HG03354 (cell line): Measurements from ENCODE around the gene DAPK1.
"Not testable (repeated sequence)": the region's sequence is repeated elsewhere in the genome, so short reads cannot be mapped to it uniquely, and the experiment has no call there.

Experiments used
- ATAC-seq: cut with Tn5 transposase; IDR thresholded peaks from one replicate; pipeline ENCODE4 v1.9.1; 2021; ENCODE audit warnings: mild to moderate bottlenecking; ENCODE audit not compliant: unreplicated experiment, poor library complexity, severe bottlenecking

The DAPK1 gene

GRCh38 chr9:87742813-87743428 lies 245.3 kb downstream of the DAPK1 start:
- no peak for ATAC-seq

- not testable (repeated sequence) for ATAC-seq
Observed at GRCh38 chr9:87744247-87744646, 246.6 kb downstream of the DAPK1 start.

DNA sequence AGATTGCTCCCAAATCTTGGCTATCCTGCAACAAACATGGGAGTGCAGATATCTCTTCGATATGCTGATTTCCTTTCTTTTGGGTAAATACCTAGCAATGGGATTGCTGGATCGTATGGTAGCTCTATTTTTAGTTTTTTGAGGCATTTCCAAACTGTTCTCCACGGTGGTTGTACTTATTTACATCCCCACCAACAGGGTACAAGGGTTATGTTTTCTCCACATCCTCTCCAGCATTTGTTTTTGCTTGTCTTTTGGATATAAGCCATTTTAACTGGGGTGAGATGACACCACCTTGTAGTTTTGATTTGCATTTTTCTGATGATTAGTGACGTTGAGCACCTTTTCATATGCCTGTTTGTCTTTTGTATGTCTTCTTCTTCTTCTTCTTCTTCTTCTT lies 248.5 kb downstream of the DAPK1 start:
- no peak for ATAC-seq

DNA sequence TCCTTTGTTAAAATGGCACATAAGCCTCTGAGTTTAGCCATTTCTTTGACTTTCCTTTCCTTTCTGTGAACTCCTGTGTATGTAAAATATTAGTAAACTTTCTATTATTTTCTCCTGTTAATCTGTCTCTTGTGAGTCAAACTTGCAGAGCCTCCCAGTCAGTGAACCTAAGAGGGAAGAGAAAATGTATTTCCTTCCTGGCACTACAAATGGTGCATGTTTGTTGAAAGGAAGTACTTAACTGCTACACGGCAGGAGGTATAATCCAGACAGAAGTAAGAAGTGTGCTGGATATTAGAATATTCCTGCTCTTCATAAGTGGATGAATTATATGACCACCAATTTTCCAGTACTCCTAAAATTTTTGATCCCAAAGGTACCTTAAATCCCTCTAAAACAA lies 251.2 kb downstream of the DAPK1 start:
- ATAC-seq: no peak

GRCh38 chr9:87749335-87750035 lies 251.8 kb downstream of the DAPK1 start:
- ATAC-seq: no peak

DNA sequence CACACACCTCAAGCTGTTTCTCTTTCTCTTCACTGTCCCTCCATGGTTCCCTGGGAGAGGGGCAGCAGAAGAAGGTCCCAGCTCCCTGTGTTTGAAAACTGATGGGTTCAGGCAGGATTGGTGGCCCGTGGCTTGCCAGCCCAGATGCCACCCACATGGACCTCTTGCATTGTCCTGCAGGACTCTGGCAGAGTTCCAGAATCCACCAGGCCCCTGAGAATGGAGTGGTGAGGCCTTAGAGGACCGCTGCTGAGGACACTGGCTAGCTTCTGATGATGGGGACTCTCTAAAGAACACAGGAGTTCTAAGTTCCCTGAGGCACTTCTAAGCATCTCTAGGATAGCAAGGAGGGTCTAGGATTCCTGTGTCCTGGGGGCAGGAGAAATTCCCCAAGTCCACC lies 253.1 kb downstream of the DAPK1 start:
- ATAC-seq: no peak

- ATAC-seq: no peak
Observed at GRCh38 chr9:87751423-87751822, 253.8 kb downstream of the DAPK1 start.

DNA sequence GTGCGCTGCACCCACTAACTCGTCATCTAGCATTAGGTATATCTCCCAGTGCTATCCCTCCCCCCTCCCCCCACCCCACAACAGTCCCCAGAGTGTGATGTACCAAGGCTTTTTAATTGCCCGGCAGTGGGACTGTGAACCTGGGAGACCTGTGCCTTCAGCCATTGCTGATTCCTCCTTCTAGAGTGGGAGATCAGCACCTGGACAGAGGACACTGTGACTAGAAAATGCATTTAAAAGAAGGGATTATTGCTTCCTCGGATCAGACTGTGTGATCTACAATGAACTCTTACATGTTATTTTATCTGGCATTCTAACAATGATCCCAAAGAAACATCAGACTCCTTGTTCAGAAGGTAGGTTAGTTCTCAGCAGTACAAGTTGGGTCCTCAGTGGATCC lies 254.2 kb downstream of the DAPK1 start:
- no peak for ATAC-seq

DNA sequence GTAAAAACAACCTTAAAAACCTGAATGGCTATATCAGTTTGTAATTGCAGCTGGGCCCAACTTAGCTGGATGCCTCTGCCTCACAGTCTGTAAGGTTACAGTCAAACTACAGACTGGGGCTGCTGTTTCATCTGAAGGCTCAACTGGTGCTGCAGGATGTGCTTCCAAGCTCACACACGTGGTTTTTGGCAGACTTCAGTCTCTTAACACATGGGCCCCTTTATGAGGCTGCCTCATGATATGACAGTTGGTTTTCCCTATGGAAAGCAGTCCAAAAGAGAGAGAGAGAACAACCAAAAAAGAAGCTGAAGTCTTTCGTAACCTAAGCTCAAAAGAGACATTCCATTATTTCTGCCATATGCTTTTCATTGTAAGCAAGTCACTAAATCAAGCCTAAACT lies 255.6 kb downstream of the DAPK1 start:
- ATAC-seq: no peak
